Endothelial cell of umbilical vein (primary cell): Measurements from ENCODE around the gene CCDC73. TPM values are rescaled to one million over a fixed set of nuclear protein-coding genes. Genes with fewer than 3 reads are reported as not detected.

ENCODE experiments used
- BruUV-seq: library from RNA; stranded (reverse); fragments of 400-500 nt; replicated peaks from 2 replicates; lab custom pipeline; 2021; lab: Mats Ljungman, UMichigan
- CTCF ChIA-PET: fragments of 300-600, 350-600 bp; sonication (Branson Sonifier 250); formaldehyde crosslinking; loops from one replicate; lab custom pipeline; 2021; ENCODE audit warnings: antibody characterized with exemption, inconsistent platforms; lab: Charles Lee
- POLR2A ChIA-PET: fragments of 300-600, 350-600 bp; sonication (Branson Sonifier 250); formaldehyde crosslinking; loops from one replicate; lab custom pipeline; 2021; ENCODE audit warnings: antibody characterized with exemption, inconsistent platforms; lab: Charles Lee
- DNase-seq: peaks from one replicate; pipeline ENCODE4 v3.0.0-alpha.2; 2011; ENCODE audit warnings: low read depth, low spot score
- FAIRE-seq: peaks from 2 replicates; lab custom pipeline; 2011; peaks lifted over from hg19 to GRCh38; lab: Jason Lieb, UNC
- H2AFZ ChIP-seq: 2 replicates; pipeline ENCODE4 v1.6.0; 2012; ENCODE audit warnings: low read depth, low read length, control low read depth, inconsistent platforms
- H3K27ac ChIP-seq: 2 replicates; pipeline ENCODE4 v1.5.1; 2011; ENCODE audit warnings: low read depth, mild to moderate bottlenecking, control low read depth, low read length, moderate library complexity; ENCODE audit not compliant: insufficient read depth
- H3K27me3 ChIP-seq, 2 experiments: 2 replicates each; pipeline versions ENCODE4 v1.6.0 to v1.6.1; 2011; ENCODE audit warnings: low read length in 2 of 2, mixed read lengths in 1 of 2; ENCODE audit not compliant: control insufficient read depth in 2 of 2, insufficient read depth in 2 of 2
- H3K36me3 ChIP-seq, 2 experiments: 2 replicates in 1 of 2; 3 replicates in 1 of 2; pipeline ENCODE4 v1.5.1; 2011; ENCODE audit warnings: low read length in 2 of 2, mild to moderate bottlenecking in 1 of 2, moderate library complexity in 1 of 2; ENCODE audit not compliant: control insufficient read depth in 2 of 2, insufficient read depth in 2 of 2; ENCODE audit errors: extremely low read depth in 1 of 2
- H3K4me1 ChIP-seq: 3 replicates; pipeline ENCODE4 v1.5.1; 2011; ENCODE audit warnings: mild to moderate bottlenecking, low read length; ENCODE audit not compliant: control insufficient read depth, insufficient read depth; ENCODE audit errors: extremely low read depth
- H3K4me2 ChIP-seq: 2 replicates; pipeline ENCODE4 v1.6.1; 2011; ENCODE audit warnings: low read length, control low read depth, mixed read lengths; ENCODE audit not compliant: insufficient read depth
- H3K4me3 ChIP-seq, 3 experiments: fragments of 200-600 bp in 1 of 3; sonication (generic), shearing (Covaris generic) in 1 of 3; replicated peaks in 1 of 3; 2 replicates each; pipeline ENCODE4 v1.5.1; 2011 to 2016; ENCODE audit warnings: control low read depth in 3 of 3, low read length in 3 of 3, mild to moderate bottlenecking in 2 of 3, inconsistent platforms in 1 of 3, low read depth in 1 of 3, moderate library complexity in 1 of 3; ENCODE audit not compliant: insufficient read depth in 1 of 3
- H3K79me2 ChIP-seq: 2 replicates; pipeline ENCODE4 v1.6.0; 2012; ENCODE audit warnings: low read length, inconsistent platforms; ENCODE audit not compliant: control insufficient read depth, insufficient read depth
- H3K9ac ChIP-seq: replicated peaks from 2 replicates; pipeline ENCODE3; 2011; ENCODE audit warnings: low read length, control low read depth; ENCODE audit not compliant: insufficient read depth; ENCODE audit errors: extremely low read depth
- H3K9me1 ChIP-seq: replicated peaks from 3 replicates; pipeline ENCODE4 v1.6.0; 2011; ENCODE audit warnings: mild to moderate bottlenecking, low read length; ENCODE audit not compliant: control insufficient read depth, insufficient read depth; ENCODE audit errors: extremely low read depth
- H3K9me3 ChIP-seq: replicated peaks from 2 replicates; pipeline ENCODE4 v1.5.1; 2012; ENCODE audit warnings: low read length, inconsistent platforms; ENCODE audit not compliant: control insufficient read depth, insufficient read depth
- H4K20me1 ChIP-seq: replicated peaks from 2 replicates; pipeline ENCODE3; 2011; ENCODE audit warnings: mild to moderate bottlenecking, low read length; ENCODE audit not compliant: control insufficient read depth, insufficient read depth; ENCODE audit errors: extremely low read depth
- EZH2 ChIP-seq: IDR thresholded peaks from 2 replicates; pipeline ENCODE4 v1.6.1; 2012; ENCODE audit warnings: borderline replicate concordance, low read depth, mild to moderate bottlenecking, moderate library complexity, low read length, inconsistent platforms; ENCODE audit not compliant: severe bottlenecking
- FOS ChIP-seq: IDR thresholded peaks from 2 replicates; pipeline ENCODE4 v1.6.1; 2011; ENCODE audit warnings: mild to moderate bottlenecking, low read length, moderate library complexity, borderline replicate concordance; ENCODE audit not compliant: insufficient read depth
- GATA2 ChIP-seq: IDR thresholded peaks from 2 replicates; pipeline ENCODE4 v1.7.0; 2011; ENCODE audit warnings: low read depth, mild to moderate bottlenecking, moderate library complexity, mixed read lengths, low read length; ENCODE audit not compliant: insufficient read length, insufficient read depth
- JUN ChIP-seq: IDR thresholded peaks from 2 replicates; pipeline ENCODE4 v1.6.1; 2011; ENCODE audit warnings: borderline replicate concordance, low read depth; ENCODE audit not compliant: insufficient read length, insufficient read depth
- MYC ChIP-seq: IDR thresholded peaks from one replicate; pipeline ENCODE4 v1.6.1; 2011; ENCODE audit warnings: mild to moderate bottlenecking, low read depth, low read length
- POLR2A ChIP-seq: IDR thresholded peaks from 2 replicates; pipeline ENCODE4 v1.6.1; 2012; ENCODE audit warnings: low read depth, mild to moderate bottlenecking, control low read depth, low read length
- POLR2AphosphoS5 ChIP-seq: IDR thresholded peaks from 2 replicates; pipeline ENCODE4 v1.6.1; 2012; ENCODE audit warnings: low read depth, mild to moderate bottlenecking, control low read depth, low read length, moderate library complexity; ENCODE audit not compliant: insufficient read depth
- dilution Hi-C: fragments of 300-500 bp; cut with MboI; formaldehyde crosslinking; loops from one replicate; pipeline ENCODE4 v1.15.0; 2019; ENCODE audit warnings: low sequenced_read_pairs; ENCODE audit not compliant: extremely low pct_ligation_motif_present
- intact Hi-C: fragments of 100-400 bp; cut with micrococcal nuclease; formaldehyde crosslinking; loops from one replicate; pipeline ENCODE4 v1.10.0; 2022
- polyA plus RNA-seq, 4 experiments: library from polyadenylated mRNA; depleted of rRNA in 3 of 4; stranded (reverse) in 3 of 4; unstranded in 1 of 4; fragments of >200 nt; gene quantifications; 2 replicates each; pipeline versions ENCODE4 v1.2.1 to v1.2.3, GENCODE V29; 2011 to 2012; ENCODE audit warnings: missing spikeins in 1 of 4
- total RNA-seq: library from RNA; stranded (reverse); gene quantifications from 2 replicates; pipeline ENCODE4 v1.2.3, GENCODE V29; 2021
- TF ChIP-seq, protein P1 (sequence below): IDR thresholded peaks from 2 replicates; pipeline ENCODE4 v1.6.1; 2011; ENCODE audit not compliant: insufficient read depth, insufficient read length
- TF ChIP-seq, protein P2 (sequence below), 2 donors: IDR thresholded peaks; 1 replicate in 1 of 2; 2 replicates in 1 of 2; pipeline ENCODE4 v1.5.1; 2011; ENCODE audit warnings: low read length in 2 of 2, mild to moderate bottlenecking in 2 of 2, moderate library complexity in 2 of 2, control low read depth in 1 of 2, inconsistent platforms in 1 of 2, low read depth in 1 of 2; ENCODE audit not compliant: insufficient read depth in 1 of 2; ENCODE audit errors: extremely low read depth in 1 of 2

The CCDC73 gene
- total and polyA plus RNA-seq, 2 donors (not counting 3 experiments of a cell fraction or from before 2014, with no cell fraction given) = not detected

DNA sequence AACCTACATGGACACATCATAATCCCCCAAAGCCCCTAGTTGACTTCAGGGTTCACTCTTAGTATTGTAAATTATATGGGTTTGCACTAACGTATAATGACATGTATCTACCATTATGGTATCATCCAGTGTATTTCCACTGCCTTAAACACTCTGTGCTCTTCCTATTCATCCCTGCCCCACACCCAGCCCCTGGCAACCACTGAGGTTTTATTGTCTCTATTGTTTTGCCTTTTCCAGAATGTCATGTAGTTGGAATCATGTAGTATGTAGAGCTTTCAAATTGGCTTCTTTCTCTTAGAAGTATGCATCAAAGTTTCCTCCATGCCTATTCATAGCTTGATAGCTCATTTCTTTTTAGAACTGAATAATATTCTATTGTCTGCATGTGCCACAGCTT, 227.3 kb downstream of the CCDC73 start:
- Histone ChIP-seq H3K4me1 (no peaks in the 10 kb centered on the region), H3K9me3 (no peaks in the 10 kb centered on the region), H4K20me1 (no peaks in the 10 kb centered on the region), H3K9me1 (no peaks in the 10 kb centered on the region), H3K79me2 (no peaks in the 10 kb centered on the region), H3K27me3 (peaks cover 0 to 2% of the 10 kb centered on the region in 2 experiments), H3K4me3 (no peak overlapping the region), H3K9ac (no peak overlapping the region), H3K27ac (no peak overlapping the region), H3K4me2 (no peak overlapping the region), H3K36me3 (no peaks in the 10 kb centered on the region), H2AFZ (no peak overlapping the region)
- ChIA-PET POLR2A (no interaction called here), CTCF (interaction anchor here (0.7 kb wide), 1 partner anchor 193 kb away, joined by 4 read pairs; no protein-coding TSS in a partner anchor)
- no peak for TF ChIP-seq POLR2AphosphoS5
- TF ChIP-seq GATA2 = no peak
- TF ChIP-seq FOS = no peak
- no peak for TF ChIP-seq POLR2A
- TF ChIP-seq MYC = no peak
- no peak for TF ChIP-seq JUN
- no peak for TF ChIP-seq EZH2
- TF ChIP-seq, protein P1, sequence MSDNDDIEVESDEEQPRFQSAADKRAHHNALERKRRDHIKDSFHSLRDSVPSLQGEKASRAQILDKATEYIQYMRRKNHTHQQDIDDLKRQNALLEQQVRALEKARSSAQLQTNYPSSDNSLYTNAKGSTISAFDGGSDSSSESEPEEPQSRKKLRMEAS = no peak
- TF ChIP-seq, protein P2, sequence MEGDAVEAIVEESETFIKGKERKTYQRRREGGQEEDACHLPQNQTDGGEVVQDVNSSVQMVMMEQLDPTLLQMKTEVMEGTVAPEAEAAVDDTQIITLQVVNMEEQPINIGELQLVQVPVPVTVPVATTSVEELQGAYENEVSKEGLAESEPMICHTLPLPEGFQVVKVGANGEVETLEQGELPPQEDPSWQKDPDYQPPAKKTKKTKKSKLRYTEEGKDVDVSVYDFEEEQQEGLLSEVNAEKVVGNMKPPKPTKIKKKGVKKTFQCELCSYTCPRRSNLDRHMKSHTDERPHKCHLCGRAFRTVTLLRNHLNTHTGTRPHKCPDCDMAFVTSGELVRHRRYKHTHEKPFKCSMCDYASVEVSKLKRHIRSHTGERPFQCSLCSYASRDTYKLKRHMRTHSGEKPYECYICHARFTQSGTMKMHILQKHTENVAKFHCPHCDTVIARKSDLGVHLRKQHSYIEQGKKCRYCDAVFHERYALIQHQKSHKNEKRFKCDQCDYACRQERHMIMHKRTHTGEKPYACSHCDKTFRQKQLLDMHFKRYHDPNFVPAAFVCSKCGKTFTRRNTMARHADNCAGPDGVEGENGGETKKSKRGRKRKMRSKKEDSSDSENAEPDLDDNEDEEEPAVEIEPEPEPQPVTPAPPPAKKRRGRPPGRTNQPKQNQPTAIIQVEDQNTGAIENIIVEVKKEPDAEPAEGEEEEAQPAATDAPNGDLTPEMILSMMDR (IDR thresholded peaks at IDR 0.05; ENCODE audit: extremely low read depth in 1 of 2, insufficient read depth in 1 of 2, low read depth in 1 of 2, low read length in 2 of 2) = no peak
- FAIRE-seq (no peak), DNase-seq (no peak)
- intact Hi-C loops (no loop called here), dilution Hi-C loops (no loop called here)
- no TSS peak for BruUV-seq
